K562 (cell line): ENCODE measurements around the gene ASPRV1. TPM values are rescaled to one million over a fixed set of nuclear protein-coding genes. Genes with fewer than 3 reads are reported as not detected.
A peak's percentile ranks its signal among the peaks of the same experiment; 100 is the strongest.

Experiments
- ATAC-seq: fragments of 200-7000 bp; cut with Tn5 transposase; 3 replicates; pipeline ENCODE4 v1.9.1; 2020; ENCODE audit warnings: moderate library complexity
- BruUV-seq: library from RNA; stranded (reverse); fragments of 400-500 nt; replicated peaks from 2 replicates; lab custom pipeline; 2021; lab: Mats Ljungman, UMichigan
- CTCF ChIA-PET: fragments of 300-600 bp; formaldehyde crosslinking; extraction: SDS; loops from one replicate; lab custom pipeline; 2021; ENCODE audit warnings: low intra/inter-chr PET ratio; lab: Yijun Ruan, JAX
- POLR2A ChIA-PET: fragments of 300-600, 350-650 bp; sonication (Branson Sonifier 250); formaldehyde crosslinking; extraction: SDS; loops from one replicate; lab custom pipeline; 2021; ENCODE audit warnings: antibody characterized with exemption, inconsistent platforms; lab: Yijun Ruan, JAX
- DNase-seq, 4 experiments: peaks; one replicate each; pipeline versions ENCODE4 v3.0.0 to v3.0.0-alpha.2; 2011 to 2018; ENCODE audit warnings: low spot score in 3 of 4, mixed read lengths in 3 of 4; ENCODE audit errors: extremely low read depth in 1 of 4
- FAIRE-seq: peaks from 2 replicates; lab custom pipeline; 2011; peaks lifted over from hg19 to GRCh38; lab: Jason Lieb, UNC
- H2AFZ ChIP-seq: 2 replicates; pipeline ENCODE4 v1.6.0; 2011; ENCODE audit warnings: low read depth, low read length, control low read depth, inconsistent platforms
- H3K27ac ChIP-seq: fragments of 200-600 bp; 3 replicates; pipeline ENCODE4 v1.8.0; 2011; ENCODE audit warnings: low read depth, mild to moderate bottlenecking, control low read depth, inconsistent platforms, low read length, moderate library complexity, mixed read lengths; ENCODE audit errors: extremely low read depth
- H3K27me3 ChIP-seq, 2 experiments: fragments of 300-600 bp in 1 of 2; 2 replicates in 1 of 2; 3 replicates in 1 of 2; pipeline versions ENCODE4 v1.6.0 to v1.8.0; 2011; ENCODE audit warnings: inconsistent platforms in 2 of 2, low read length in 2 of 2, mild to moderate bottlenecking in 1 of 2, mixed read lengths in 1 of 2, moderate library complexity in 1 of 2; ENCODE audit not compliant: control insufficient read depth in 2 of 2, insufficient read depth in 2 of 2
- H3K36me3 ChIP-seq: fragments of 300-600 bp; 3 replicates; pipeline ENCODE4 v1.8.0; 2011; ENCODE audit warnings: mild to moderate bottlenecking, low read length, inconsistent platforms; ENCODE audit not compliant: control insufficient read depth, insufficient read depth
- H3K4me1 ChIP-seq, 2 experiments: fragments of 200-600 bp in 1 of 2; replicated peaks in 1 of 2; 2 replicates in 1 of 2; 3 replicates in 1 of 2; pipeline versions ENCODE4 v1.5.1 to v1.8.0; 2011; ENCODE audit warnings: inconsistent platforms in 2 of 2, low read length in 2 of 2, mild to moderate bottlenecking in 1 of 2, mixed read lengths in 1 of 2, moderate library complexity in 1 of 2; ENCODE audit not compliant: control insufficient read depth in 2 of 2, insufficient read depth in 2 of 2
- H3K4me2 ChIP-seq: 2 replicates; pipeline ENCODE4 v1.6.1; 2011; ENCODE audit warnings: low read length, control low read depth, inconsistent platforms, mixed read lengths; ENCODE audit not compliant: insufficient read depth
- H3K4me3 ChIP-seq: fragments of 200-600 bp; sonication (generic), shearing (Covaris generic); 2 replicates; pipeline ENCODE4 v1.5.1; 2016; ENCODE audit warnings: control low read depth, inconsistent platforms
- H3K79me2 ChIP-seq: fragments of 200-600 bp; 3 replicates; pipeline ENCODE4 v1.8.0; 2011; ENCODE audit warnings: low read length, inconsistent platforms; ENCODE audit not compliant: control insufficient read depth, insufficient read depth
- H3K9ac ChIP-seq, 2 experiments: 2 replicates each; pipeline versions ENCODE4 v1.6.0 to v1.6.1; 2011; ENCODE audit warnings: low read depth in 2 of 2, low read length in 2 of 2, control low read depth in 1 of 2, inconsistent platforms in 1 of 2, mild to moderate bottlenecking in 1 of 2, mixed read lengths in 1 of 2; ENCODE audit not compliant: insufficient read depth in 1 of 2
- H3K9me1 ChIP-seq: one replicate; pipeline ENCODE4 v1.6.0; 2011; ENCODE audit warnings: inconsistent platforms, mild to moderate bottlenecking, low read length, moderate library complexity; ENCODE audit not compliant: control insufficient read depth, insufficient read depth
- H3K9me3 ChIP-seq: replicated peaks from 2 replicates; pipeline ENCODE4 v1.5.1; 2011; ENCODE audit warnings: low read depth, low read length, inconsistent platforms; ENCODE audit not compliant: control insufficient read depth, insufficient read depth
- H4K20me1 ChIP-seq: replicated peaks from 2 replicates; pipeline ENCODE4 v1.6.1; 2011; ENCODE audit warnings: low read length, inconsistent platforms, mixed read lengths; ENCODE audit not compliant: control insufficient read depth, insufficient read depth
- NFIC ChIP-seq: fragments of 450-650 bp; IDR thresholded peaks from 2 replicates; pipeline ENCODE4 v1.6.1; 2017; ENCODE audit warnings: mild to moderate bottlenecking, inconsistent platforms
- U2AF1 ChIP-seq: fragments of 200-400 bp; formaldehyde crosslinking; optimal IDR thresholded peaks from 2 replicates; pipeline ENCODE3; 2017; ENCODE audit warnings: mild to moderate bottlenecking, low read depth, low read length, moderate library complexity
- XRCC3 ChIP-seq: fragments of 450-650 bp; IDR thresholded peaks from 2 replicates; pipeline ENCODE4 v1.6.1; 2017; ENCODE audit warnings: mild to moderate bottlenecking, moderate library complexity
- WGBS: fragments of 100-300 bp; shearing (Covaris generic); methylation state at CpG from one replicate; pipeline ENCODE4 v1.1.6; 2016; ENCODE audit warnings: low coverage, mixed read lengths; ENCODE audit not compliant: insufficient coverage; ENCODE audit errors: missing lambda C conversion rate; 5-methylcytosine and 5-hydroxymethylcytosine counted together
- in situ Hi-C: fragments of 300-500 bp; cut with MboI; formaldehyde crosslinking; loops from 4 replicates; pipeline ENCODE4 v1.15.0; 2018; ENCODE audit warnings: inconsistent platforms, mixed read lengths
- intact Hi-C: fragments of 100-400 bp; cut with micrococcal nuclease; formaldehyde crosslinking; loops from 2 replicates; pipeline ENCODE4 v1.14.2; 2022
- polyA plus RNA-seq, 8 experiments: library from polyadenylated mRNA; depleted of rRNA in 4 of 8; stranded (reverse) in 5 of 8; unstranded in 3 of 8; fragments of >200 nt; fragmentation: Nextera tagmentation in 2 of 8; fragmentation: Illumina TruSeq in 1 of 8; extraction: Ambion mirVana in 2 of 8; extraction: Trizol in 1 of 8; gene quantifications; 2 replicates each; pipeline versions ENCODE4 v1.2.1 to v1.2.3, GENCODE V29; 2011 to 2014; ENCODE audit warnings: inconsistent platforms in 1 of 8, missing spikeins in 1 of 8
- total RNA-seq, 7 experiments: library from RNA; depleted of rRNA in 6 of 7; stranded (reverse); fragments of >200 nt in 6 of 7; fragmentation: Illumina TruSeq in 2 of 7; extraction: Trizol in 2 of 7; gene quantifications; 2 replicates each; pipeline versions ENCODE4 v1.2.1 to v1.2.3, GENCODE V29; 2011 to 2021; ENCODE audit warnings: low replicate concordance in 1 of 7

The ASPRV1 gene
- total and polyA plus RNA-seq, 9 of the 15 experiments (the other 6 are each of a cell fraction or from before 2014, with no cell fraction given): 0.17 to 0.72 (median 0.47) TPM; not detected in 1

DNA sequence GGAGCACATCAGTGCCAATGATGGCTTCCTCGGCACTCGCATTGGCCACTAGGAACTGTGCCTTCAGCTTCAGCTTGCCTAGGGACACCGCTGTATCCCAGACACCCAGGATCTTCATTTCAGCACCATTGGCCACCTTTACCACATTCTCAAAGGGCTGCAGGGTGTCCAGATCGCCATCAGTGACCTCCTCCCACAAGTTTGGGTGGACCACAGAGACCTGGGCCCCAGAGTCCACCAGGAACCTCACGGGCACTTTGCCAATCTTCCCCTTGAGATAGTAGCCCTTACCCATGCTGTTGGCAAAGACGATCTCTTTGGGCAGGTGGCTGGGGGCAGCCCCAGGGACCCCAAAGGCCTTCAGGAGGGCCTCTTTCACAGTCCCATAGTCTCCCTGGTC is 610 bp downstream of the ASPRV1 start:
- H2AFZ ChIP-seq: no peak overlapping the region
- peak overlapping the region in 1 of 2 experiments; percentile 38; a peak in 1 of 4 replicates for H3K9ac ChIP-seq
- H3K36me3 ChIP-seq: no peaks in the 10 kb centered on the region
- no peaks in the 10 kb centered on the region for H3K79me2 ChIP-seq
- TF ChIP-seq XRCC3 (no peak), NFIC (peak; percentile 10; the same call in 1 of the 2 replicates)
- H3K4me3 ChIP-seq: no peak overlapping the region
- DNase-seq (no peak), ATAC-seq (no peak), FAIRE-seq (no peak)
- CTCF ChIA-PET: no interaction called here
- H3K4me2 ChIP-seq: no peak overlapping the region
- H3K27ac ChIP-seq: no peak overlapping the region
- H4K20me1 ChIP-seq: no peaks in the 10 kb centered on the region
- intact Hi-C loops: no loop called here
- BruUV-seq: no TSS peak
- POLR2A ChIA-PET: no interaction called here
- no peaks in the 10 kb centered on the region for H3K9me3 ChIP-seq
- in situ Hi-C loops: no loop called here
- no peaks in the 10 kb centered on the region for H3K9me1 ChIP-seq
- H3K4me1 ChIP-seq: peaks cover 0 to 5% of the 10 kb centered on the region in 2 experiments; a peak in 3 of 5 replicates
- no peaks in the 10 kb centered on the region for H3K27me3 ChIP-seq
- 64% methylated on average over 6 of the region's 6 CpGs for WGBS

DNA sequence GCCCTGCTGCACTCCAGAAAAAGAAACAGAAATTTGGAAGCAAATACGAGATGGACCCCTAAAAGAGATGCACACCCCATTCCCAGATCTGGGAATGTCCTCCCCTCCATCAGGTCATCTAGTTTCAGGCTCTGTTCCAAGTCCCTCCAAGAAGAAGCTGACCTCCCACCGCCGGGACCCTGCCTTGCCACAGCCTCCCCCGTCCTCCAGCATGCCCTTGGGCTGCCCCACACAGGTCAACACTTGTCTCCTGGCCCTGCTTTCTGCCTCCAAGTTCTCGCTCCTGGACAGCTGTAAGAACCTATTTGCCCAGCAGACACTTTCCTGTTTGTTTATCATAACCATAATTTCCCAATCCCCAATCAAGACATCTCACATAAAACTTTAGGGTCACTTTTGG is 2.0 kb downstream of the ASPRV1 start:
- WGBS: 22% methylated on average over 4 of the region's 5 CpGs
- Histone ChIP-seq H3K9ac (0 out of 4 replicates have a peak overlapping the region, but pooled peaks of 1 of the 2 experiments have one; percentile 15), H3K27ac (no peak overlapping the region), H3K4me3 (no peak overlapping the region), H3K27me3 (no peaks in the 10 kb centered on the region), H3K79me2 (no peaks in the 10 kb centered on the region), H3K9me3 (no peaks in the 10 kb centered on the region), H3K36me3 (no peaks in the 10 kb centered on the region), H4K20me1 (no peaks in the 10 kb centered on the region), H2AFZ (no peak overlapping the region), H3K4me1 (peaks cover 0 to 8% of the 10 kb centered on the region in 2 experiments; a peak in 3 of 5 replicates), H3K4me2 (no peak overlapping the region), H3K9me1 (no peaks in the 10 kb centered on the region)
- POLR2A ChIA-PET: interaction anchor here (0.7 to 1.6 kb wide), 3 partner anchors 16 to 83 kb away, joined by 3 to 4 read pairs (median 3); no protein-coding TSS in a partner anchor
- TF ChIP-seq U2AF1: no peak
- ATAC-seq: no peak
- intact Hi-C loops (no loop called here), in situ Hi-C loops (no loop called here)
- FAIRE-seq: no peak
- CTCF ChIA-PET: no interaction called here
- DNase-seq: no peak
- no TSS peak for BruUV-seq
